Measurements from ENCODE around the gene OR13G1. TPM values are rescaled to one million over a fixed set of nuclear protein-coding genes. Genes with fewer than 3 reads are reported as not detected.
"Not testable (repeated sequence)": the region's sequence is repeated elsewhere in the genome, so short reads cannot be mapped to it uniquely, and the experiment has no call there.

The OR13G1 gene
- total and polyA plus RNA-seq, 2 donors (not counting 3 experiments of a cell fraction or from before 2014, with no cell fraction given): not detected

DNA sequence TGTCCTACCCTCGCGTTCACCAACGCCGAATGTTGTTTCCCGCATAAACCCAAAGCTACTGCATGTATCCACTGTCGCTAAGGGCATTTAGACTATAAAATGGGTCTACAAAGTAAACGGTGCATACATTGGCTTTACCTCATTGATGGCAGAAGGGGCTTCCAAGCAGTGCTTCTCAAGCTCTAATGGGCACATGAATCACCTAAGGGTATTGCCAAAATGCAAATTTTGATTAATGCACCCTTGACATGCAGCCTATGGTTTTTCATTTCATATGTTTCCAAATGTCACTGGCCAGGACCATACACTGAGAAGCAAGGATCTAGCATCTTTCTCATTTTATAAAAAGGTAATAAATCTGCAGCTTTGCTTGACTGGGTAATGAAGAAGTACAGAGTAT, 34.2 kb upstream of the OR13G1 start:
- intact Hi-C loops (cut with micrococcal nuclease): no loop called here
- Histone ChIP-seq H3K4me1 (ENCODE audit: control insufficient read depth, extremely low read depth, insufficient read depth, low read length) (no peaks in the 10 kb centered on the region), H2AFZ (ENCODE audit: low read depth, low read length) (no peak overlapping the region), H3K9ac (replicated peaks; ENCODE audit: extremely low read depth, insufficient read depth, low read length) (no peak overlapping the region), H3K79me2 (ENCODE audit: control insufficient read depth, insufficient read depth, low read length) (no peaks in the 10 kb centered on the region), H3K4me3 (replicated peaks in 1 of 3; ENCODE audit: insufficient read depth in 1 of 3, low read depth in 1 of 3, low read length in 3 of 3) (no peak overlapping the region), H3K4me2 (ENCODE audit: insufficient read depth, low read length) (no peak overlapping the region), H3K27ac (ENCODE audit: insufficient read depth, low read depth, low read length) (no peak overlapping the region), H3K9me1 (replicated peaks; ENCODE audit: control insufficient read depth, extremely low read depth, insufficient read depth, low read length) (no peaks in the 10 kb centered on the region), H4K20me1 (replicated peaks; ENCODE audit: control insufficient read depth, extremely low read depth, insufficient read depth, low read length) (no peaks in the 10 kb centered on the region), H3K27me3 (ENCODE audit: control insufficient read depth in 2 of 2, insufficient read depth in 2 of 2, low read length in 2 of 2) (no peaks in the 10 kb centered on the region), H3K9me3 (replicated peaks; ENCODE audit: control insufficient read depth, insufficient read depth, low read length) (peaks cover 4% of the 10 kb centered on the region), H3K36me3 (ENCODE audit: control insufficient read depth in 2 of 2, extremely low read depth in 1 of 2, insufficient read depth in 2 of 2, low read length in 2 of 2) (no peaks in the 10 kb centered on the region)
- ChIA-PET POLR2A (no interaction called here), CTCF (no interaction called here)
- FAIRE-seq (no peak), DNase-seq (ENCODE audit: low read depth, low spot score) (no peak)
- TF ChIP-seq CTCF (IDR thresholded peaks at IDR 0.05; ENCODE audit: extremely low read depth in 1 of 2, insufficient read depth in 1 of 2, low read depth in 1 of 2, low read length in 2 of 2) (no peak), POLR2AphosphoS5 (IDR thresholded peaks at IDR 0.05; ENCODE audit: insufficient read depth, low read depth, low read length) (no peak), FOS (IDR thresholded peaks at IDR 0.05; ENCODE audit: borderline replicate concordance, insufficient read depth, low read length) (no peak), POLR2A (IDR thresholded peaks at IDR 0.05; ENCODE audit: low read depth, low read length) (no peak), EZH2 (IDR thresholded peaks at IDR 0.05; ENCODE audit: borderline replicate concordance, low read depth, low read length, severe bottlenecking) (no peak), JUN (IDR thresholded peaks at IDR 0.05; ENCODE audit: borderline replicate concordance, insufficient read depth, insufficient read length, low read depth) (no peak), GATA2 (IDR thresholded peaks at IDR 0.05; ENCODE audit: insufficient read depth, insufficient read length, low read depth, low read length) (no peak), MYC (IDR thresholded peaks at IDR 0.05; ENCODE audit: low read depth, low read length) (no peak)
- TF ChIP-seq, protein P1, sequence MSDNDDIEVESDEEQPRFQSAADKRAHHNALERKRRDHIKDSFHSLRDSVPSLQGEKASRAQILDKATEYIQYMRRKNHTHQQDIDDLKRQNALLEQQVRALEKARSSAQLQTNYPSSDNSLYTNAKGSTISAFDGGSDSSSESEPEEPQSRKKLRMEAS (IDR thresholded peaks at IDR 0.05; ENCODE audit: insufficient read depth, insufficient read length): no peak
- dilution Hi-C loops (cut with MboI; ENCODE audit: extremely low pct_ligation_motif_present, low sequenced_read_pairs): no loop called here
- BruUV-seq (replicated peaks): no TSS peak

DNA sequence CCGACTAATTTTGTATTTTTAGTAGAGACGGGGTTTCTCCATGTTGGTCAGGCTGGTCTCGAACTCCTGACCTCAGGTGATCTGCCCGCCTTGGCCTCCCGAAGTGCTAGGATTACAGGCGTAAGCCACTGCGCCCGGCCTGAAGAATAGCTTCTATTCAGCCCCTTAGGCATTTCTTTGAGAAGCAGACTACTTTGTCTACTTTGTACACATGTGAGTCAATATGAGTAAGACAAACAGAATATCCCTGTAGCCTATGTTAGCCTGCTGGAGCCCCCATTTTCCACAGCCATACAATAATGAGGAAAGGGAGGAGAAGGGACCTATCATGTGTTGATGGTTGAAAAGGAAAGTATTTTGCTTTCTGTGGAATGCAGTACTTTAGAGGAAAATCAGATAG, 31.1 kb upstream of the OR13G1 start:
- H3K9me1 ChIP-seq (replicated peaks; ENCODE audit: control insufficient read depth, extremely low read depth, insufficient read depth, low read length); H3K27me3 ChIP-seq (ENCODE audit: control insufficient read depth in 2 of 2, insufficient read depth in 2 of 2, low read length in 2 of 2); CTCF ChIA-PET; BruUV-seq (replicated peaks); H3K27ac ChIP-seq (ENCODE audit: insufficient read depth, low read depth, low read length); H3K4me3 ChIP-seq (replicated peaks in 1 of 3; ENCODE audit: insufficient read depth in 1 of 3, low read depth in 1 of 3, low read length in 3 of 3); H3K36me3 ChIP-seq (ENCODE audit: control insufficient read depth in 2 of 2, extremely low read depth in 1 of 2, insufficient read depth in 2 of 2, low read length in 2 of 2); H2AFZ ChIP-seq (ENCODE audit: low read depth, low read length); H3K4me2 ChIP-seq (ENCODE audit: insufficient read depth, low read length); POLR2A ChIA-PET; H4K20me1 ChIP-seq (replicated peaks; ENCODE audit: control insufficient read depth, extremely low read depth, insufficient read depth, low read length); H3K9ac ChIP-seq (replicated peaks; ENCODE audit: extremely low read depth, insufficient read depth, low read length); dilution Hi-C loops (cut with MboI; ENCODE audit: extremely low pct_ligation_motif_present, low sequenced_read_pairs); H3K4me1 ChIP-seq (ENCODE audit: control insufficient read depth, extremely low read depth, insufficient read depth, low read length); H3K9me3 ChIP-seq (replicated peaks; ENCODE audit: control insufficient read depth, insufficient read depth, low read length); intact Hi-C loops (cut with micrococcal nuclease); H3K79me2 ChIP-seq (ENCODE audit: control insufficient read depth, insufficient read depth, low read length); DNase-seq (ENCODE audit: low read depth, low spot score); FAIRE-seq: not testable (repeated sequence)

All from endothelial cell of umbilical vein (primary cell).